NCI-H510A (cell line): ENCODE data around the gene WDR89.
"Not testable (repeated sequence)": the region's sequence is repeated elsewhere in the genome, so short reads cannot be mapped to it uniquely, and the experiment has no call there.

Experiments
- DNase-seq: peaks from one replicate; lab custom pipeline; 2025; lab: John Stamatoyannopoulos, UW

Gene WDR89

DNA sequence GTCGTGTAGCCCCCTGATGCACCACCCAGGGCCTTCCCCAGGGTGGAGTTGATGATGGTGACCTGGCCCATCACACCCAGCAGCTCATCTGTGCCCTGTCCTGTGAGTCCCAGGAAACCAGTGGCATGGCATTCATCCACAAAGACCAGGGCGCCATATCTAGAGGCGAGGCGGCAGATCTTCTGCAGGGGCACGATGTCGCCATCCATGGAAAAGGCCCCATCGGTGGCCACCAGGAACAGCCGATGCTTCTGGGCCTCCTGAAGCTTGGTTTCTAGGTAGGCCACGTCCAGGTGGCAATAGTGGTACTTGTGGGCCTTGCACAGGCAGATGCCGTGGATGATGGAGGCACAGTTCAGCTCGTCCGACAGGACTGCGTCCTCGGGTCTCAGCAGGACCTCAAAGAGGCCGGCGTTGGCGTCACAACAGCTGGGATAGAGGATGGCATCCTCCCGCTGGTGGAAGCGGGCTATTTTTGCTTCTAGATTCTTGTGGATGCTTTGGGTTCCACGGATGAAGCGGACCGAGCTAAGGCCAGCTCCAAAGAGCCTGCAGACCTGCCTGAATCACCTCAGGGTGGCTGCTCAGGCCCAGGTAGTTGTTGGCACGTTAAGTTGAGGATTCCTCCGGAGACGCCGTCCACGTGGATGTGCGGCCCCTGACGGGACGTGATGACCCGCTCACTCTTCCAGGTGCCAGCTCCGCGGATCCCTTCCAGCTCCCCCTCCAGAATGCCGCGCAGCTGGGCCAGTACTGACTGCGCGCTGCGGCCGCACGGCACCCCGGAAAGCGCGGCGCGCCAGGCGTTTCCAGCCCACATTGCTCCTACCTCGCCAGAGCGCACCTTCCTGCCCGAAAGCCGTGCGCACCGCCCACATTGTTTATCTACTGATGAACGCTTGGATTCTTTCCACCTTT is 47.0 kb downstream of the WDR89 start:
- DNase-seq, result no peak

DNA sequence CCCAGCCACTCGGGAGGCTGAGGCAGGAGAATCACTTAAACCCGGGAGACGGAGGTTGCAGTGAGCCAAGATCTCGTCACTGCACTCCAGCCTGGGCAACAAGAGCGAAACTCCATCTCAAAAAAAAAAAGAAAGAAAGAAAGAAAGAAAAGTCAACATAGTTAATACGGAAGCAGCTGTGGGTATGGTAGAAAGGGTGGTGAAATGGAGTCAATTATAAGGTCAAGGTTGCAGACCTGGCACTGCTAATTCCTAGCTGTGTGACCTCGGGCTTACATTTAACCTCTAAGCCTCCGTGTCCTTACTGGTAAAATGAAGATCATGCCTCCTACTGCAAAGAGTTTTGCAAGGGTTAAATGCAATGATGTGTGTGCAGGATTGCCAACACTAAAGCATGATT is 58.6 kb downstream of the WDR89 start:
- not testable (repeated sequence) for DNase-seq

DNA sequence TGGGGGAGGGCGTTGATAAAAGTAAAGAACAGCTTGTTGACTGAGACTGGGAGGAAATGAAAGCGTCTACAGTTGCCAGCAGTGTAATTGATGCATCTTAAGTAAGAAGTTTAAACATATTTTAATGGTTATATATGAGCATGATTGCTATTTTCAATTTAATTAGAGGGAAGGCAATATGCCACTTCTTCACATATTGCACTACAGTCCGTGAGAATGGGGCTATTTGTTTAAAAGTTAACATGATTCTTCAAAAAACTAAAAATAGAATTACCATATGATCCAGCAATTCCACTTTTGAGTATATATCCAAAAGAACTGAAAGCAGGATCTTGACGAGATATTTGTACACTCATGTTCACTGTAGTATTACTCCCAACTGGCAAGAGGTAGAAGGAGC is 60.2 kb downstream of the WDR89 start:
- DNase-seq, result no peak

DNA sequence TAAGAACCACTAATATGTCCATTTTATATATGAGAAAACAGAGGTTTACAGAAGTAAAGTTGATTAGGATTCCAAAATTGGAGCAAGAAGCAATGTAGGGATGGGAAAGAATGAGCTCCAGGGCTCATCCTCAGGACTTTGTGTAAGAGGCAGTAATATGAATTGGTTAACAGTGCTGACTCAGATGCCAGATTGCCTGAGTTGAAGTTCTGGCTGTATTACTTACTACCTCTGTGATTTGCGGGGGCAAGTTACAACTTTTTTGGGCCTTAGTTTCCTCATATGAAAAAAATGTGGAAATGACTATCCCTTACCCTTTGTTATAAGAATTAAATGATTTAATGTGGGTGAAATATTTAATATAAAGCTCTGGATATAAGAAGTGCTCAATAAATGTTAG is 63.4 kb downstream of the WDR89 start:
- DNase-seq, result no peak

DNA sequence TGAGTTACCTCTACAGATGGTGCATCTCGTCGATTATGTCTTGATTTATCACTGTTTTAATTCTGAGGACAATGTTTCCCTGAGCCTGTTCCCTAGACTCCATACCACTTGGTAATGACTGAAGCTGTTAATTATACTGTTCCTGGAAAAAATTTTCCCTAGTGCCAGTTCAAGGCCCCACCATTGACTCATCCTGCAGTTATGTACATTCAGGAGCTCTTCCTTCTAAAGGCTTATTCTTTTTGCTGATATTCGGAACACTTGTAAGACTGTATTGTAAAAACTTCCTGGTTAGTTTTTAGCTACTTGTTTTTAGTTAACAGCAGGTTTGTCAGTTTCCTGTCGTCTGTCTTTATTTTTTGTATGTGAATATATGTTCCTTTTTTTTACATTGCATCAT is 68.1 kb downstream of the WDR89 start:
- DNase-seq, result no peak

DNA sequence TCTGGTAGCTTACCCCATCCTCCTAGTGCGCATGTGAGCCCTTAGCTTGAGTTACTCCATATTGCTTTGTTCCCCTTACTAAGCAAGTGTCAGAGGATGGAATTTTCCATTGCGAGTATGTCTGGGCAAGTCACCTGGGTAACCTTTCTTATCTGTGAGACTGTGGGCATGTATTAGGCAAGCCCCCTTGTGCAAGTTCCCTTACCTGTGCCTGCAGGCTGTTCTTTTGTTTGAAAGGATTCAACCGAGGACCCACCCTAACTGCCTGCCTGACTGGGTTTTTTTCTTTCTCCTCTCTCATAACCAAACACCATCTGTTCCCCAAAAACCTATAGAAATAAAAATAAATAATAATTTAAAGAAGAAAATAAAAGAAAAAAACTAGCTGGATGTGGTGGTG is 76.2 kb downstream of the WDR89 start:
- no peak for DNase-seq

DNA sequence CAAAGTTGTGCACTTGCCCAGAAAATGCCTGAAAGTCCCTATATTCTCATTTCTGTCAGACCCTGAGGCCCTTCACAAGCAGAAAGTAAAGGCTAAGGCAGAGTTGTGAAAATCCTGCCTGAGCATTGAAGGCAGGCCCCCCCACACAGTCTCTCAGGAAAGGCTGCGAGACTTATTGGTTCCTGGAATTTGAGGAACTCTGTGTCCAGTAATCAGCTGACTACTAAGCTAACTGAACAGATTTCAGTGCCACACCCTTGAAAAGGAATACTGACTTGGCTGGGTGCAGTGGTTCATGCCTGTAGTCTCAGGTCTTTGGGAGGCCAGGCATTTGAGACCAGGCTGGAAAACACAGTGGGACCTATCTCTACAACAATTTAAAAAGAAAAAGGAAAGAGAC is 77.4 kb downstream of the WDR89 start:
- DNase-seq, result no peak

DNA sequence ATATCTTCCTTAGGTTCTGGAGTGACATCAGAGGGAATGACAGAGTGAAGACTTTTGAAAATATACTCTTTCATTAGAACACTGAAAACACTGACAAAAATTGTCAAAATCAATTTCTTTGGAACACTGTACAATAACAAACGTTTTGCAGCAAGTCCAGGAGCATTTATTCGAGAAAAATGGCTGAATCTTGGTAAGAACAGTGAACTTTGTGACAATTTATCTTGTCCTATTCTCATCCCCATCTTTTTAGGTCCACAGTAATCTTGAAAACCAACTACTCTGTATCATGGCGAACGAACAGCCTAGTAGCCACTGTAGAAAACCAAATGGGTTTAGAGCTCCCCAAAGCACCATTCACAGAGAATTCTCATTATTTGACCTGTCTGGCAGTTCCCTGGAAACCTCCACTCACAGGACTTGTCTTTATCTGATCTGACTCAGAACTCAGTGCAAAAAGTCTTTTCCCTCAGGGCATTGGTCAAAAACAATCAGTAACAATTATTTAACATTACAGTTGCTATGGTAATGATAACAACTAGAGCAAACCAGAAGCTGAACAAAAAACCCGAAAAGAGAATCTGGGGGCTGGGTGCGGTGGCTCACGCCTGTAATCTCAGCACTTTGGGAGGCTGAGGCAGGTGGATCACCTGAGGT is 78.2 kb downstream of the WDR89 start:
- no peak for DNase-seq

DNA sequence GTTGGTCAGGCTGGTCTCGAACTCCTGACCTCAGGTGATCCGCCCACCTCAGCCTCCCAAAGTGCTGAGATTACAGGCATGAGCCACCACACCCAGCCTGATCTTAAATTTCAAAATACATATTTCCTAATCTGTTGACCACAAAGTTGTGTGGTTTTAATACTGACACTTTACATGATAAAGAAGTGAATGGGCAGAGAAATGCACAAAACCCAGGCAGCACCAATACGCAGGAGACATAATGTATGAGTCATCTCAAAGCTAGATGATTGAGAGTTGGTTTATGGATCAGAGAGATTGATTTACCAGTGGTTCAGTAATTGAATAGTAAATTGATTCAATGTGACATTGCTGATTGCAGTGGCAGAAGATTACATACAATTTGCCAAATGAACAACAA is 79.3 kb downstream of the WDR89 start:
- no peak for DNase-seq

DNA sequence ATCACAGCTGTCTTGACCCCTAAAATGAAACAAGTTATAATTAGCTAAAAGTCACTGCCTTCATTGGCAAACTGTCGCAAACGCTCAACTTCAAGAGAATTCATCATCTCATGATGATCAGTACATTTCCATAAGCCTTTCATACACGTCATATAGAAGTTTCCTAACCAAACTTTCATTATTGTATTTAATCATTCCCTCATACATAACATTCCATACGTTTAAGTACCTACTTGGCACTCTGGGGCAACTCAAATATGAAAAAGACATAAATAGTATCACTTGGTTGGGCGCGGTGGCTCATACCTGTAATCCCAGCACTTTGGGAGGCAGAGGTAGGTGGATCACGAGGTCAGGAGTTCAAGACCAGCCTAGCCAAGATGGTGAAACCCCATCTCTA is 86.1 kb downstream of the WDR89 start:
- DNase-seq, result no peak

DNA sequence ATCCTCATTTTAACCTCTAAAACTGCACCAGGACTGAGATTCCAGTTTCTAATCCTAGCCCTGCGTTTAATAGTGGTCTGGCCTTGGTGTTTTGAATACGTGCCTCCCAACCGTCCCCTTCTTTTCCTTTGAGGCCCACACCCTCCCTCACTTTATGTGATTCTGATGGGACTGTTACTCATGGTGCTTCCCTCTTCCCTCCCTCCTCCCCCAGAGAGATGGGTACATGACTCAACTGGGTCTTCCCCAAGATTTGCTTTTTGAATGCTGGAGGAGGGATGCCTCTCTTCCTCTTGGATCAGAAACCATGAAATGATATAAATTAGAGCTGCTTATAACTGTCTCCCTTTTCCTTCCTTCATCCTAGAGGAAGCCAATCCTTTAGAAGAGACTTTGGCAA is 90.3 kb downstream of the WDR89 start:
- DNase-seq, result no peak

DNA sequence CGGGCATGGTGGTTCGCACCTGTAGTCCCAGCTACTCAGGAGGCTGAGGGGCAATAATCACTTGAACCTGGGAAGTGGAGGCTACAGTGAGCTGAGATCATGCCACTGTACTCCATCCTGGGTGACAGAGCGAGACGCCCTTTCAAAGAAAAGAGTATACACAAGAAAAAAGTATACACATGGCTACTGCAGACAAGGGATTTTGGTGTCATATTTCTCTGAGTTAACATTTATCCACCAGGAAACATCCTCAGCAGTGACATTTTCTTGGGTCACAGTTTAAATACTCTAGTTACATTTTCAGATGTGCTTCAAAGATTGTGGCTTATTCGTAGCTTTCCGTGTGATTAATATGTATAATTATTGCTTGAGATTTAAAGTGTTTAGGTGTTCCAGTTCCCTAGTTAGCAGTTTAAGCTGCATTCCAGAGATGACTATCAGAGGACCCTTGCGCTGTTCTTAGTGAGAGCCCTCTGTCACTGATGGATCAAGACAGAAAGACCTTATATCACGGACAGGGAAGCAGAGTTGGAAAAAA is 93.8 kb downstream of the WDR89 start:
- no peak for DNase-seq
